ENCODE data around the gene ADNP. TPM values are rescaled to one million over a fixed set of nuclear protein-coding genes. Genes with fewer than 3 reads are reported as not detected.

ADNP gene
- total and polyA plus RNA-seq, 2 experiments from 2014 or later: 13.1 to 43.7 TPM

- peaks cover 98% of the 10 kb centered on the region for H4K20me1 ChIP-seq (ENCODE audit: insufficient read depth, poor library complexity, severe bottlenecking)
- DNase-seq (ENCODE audit: low spot score): no peak
- peaks cover 100% of the 10 kb centered on the region for H3K79me2 ChIP-seq
- peak overlapping the region; percentile 38 for H3K4me2 ChIP-seq
- no peaks in the 10 kb centered on the region for H3K36me3 ChIP-seq (replicated peaks; ENCODE audit: insufficient read depth, low read depth)
- H3K9me3 ChIP-seq (ENCODE audit: low read depth): no peaks in the 10 kb centered on the region
- H3K27ac ChIP-seq: peak overlapping the region; percentile 53
- 67% methylated on average over 3 of the region's 3 CpGs for WGBS (ENCODE audit: low lambda C conversion rate, missing lambda C conversion rate)
- TF ChIP-seq, protein P1, sequence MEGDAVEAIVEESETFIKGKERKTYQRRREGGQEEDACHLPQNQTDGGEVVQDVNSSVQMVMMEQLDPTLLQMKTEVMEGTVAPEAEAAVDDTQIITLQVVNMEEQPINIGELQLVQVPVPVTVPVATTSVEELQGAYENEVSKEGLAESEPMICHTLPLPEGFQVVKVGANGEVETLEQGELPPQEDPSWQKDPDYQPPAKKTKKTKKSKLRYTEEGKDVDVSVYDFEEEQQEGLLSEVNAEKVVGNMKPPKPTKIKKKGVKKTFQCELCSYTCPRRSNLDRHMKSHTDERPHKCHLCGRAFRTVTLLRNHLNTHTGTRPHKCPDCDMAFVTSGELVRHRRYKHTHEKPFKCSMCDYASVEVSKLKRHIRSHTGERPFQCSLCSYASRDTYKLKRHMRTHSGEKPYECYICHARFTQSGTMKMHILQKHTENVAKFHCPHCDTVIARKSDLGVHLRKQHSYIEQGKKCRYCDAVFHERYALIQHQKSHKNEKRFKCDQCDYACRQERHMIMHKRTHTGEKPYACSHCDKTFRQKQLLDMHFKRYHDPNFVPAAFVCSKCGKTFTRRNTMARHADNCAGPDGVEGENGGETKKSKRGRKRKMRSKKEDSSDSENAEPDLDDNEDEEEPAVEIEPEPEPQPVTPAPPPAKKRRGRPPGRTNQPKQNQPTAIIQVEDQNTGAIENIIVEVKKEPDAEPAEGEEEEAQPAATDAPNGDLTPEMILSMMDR (IDR thresholded peaks at IDR 0.05; ENCODE audit: poor library complexity): no peak
- no peak for TF ChIP-seq EZH2 (IDR thresholded peaks at IDR 0.05; ENCODE audit: borderline replicate concordance)
- no peak for TF ChIP-seq EZH2phosphoT487 (IDR thresholded peaks at IDR 0.05; ENCODE audit: low read depth, severe bottlenecking, unreplicated experiment)
- H2AFZ ChIP-seq: no peak overlapping the region
- H3K9me2 ChIP-seq (replicated peaks; ENCODE audit: insufficient read depth): no peaks in the 10 kb centered on the region
- H3K4me1 ChIP-seq (ENCODE audit: insufficient read depth): peaks cover 49% of the 10 kb centered on the region
- H3K4me3 ChIP-seq: no peak overlapping the region
- no peaks in the 10 kb centered on the region for H3K27me3 ChIP-seq
Measured at GRCh38 chr20:50911030-50911429, 20.2 kb downstream of the ADNP start.

DNA sequence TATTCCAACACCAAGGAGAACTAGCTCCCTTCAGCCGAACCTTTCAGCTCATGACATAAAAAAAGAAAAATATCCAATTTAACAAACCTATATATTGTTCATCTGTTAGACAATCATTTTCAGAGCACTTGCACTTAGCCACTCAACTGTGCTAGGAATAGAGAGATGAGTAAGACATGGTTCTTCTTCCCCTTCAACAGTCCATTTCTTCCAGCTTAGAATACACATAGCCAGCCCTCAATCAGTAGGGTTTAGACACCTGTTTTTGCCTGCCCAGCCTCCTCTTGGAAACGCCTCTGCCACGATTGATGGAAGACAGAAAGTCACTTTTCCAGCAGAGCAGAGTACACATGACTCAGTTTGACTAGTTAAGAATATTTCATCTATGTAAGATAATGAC lies 21.8 kb downstream of the ADNP start:
- WGBS (ENCODE audit: low lambda C conversion rate, missing lambda C conversion rate): 88% methylated on average over 3 of the region's 3 CpGs
- Histone ChIP-seq H3K4me2 (no peak overlapping the region), H3K36me3 (replicated peaks; ENCODE audit: insufficient read depth, low read depth) (no peaks in the 10 kb centered on the region), H3K27ac (no peak overlapping the region), H3K4me1 (ENCODE audit: insufficient read depth) (peaks cover 35% of the 10 kb centered on the region), H4K20me1 (ENCODE audit: insufficient read depth, poor library complexity, severe bottlenecking) (peaks cover 97% of the 10 kb centered on the region), H3K9me3 (ENCODE audit: low read depth) (no peaks in the 10 kb centered on the region), H3K27me3 (no peaks in the 10 kb centered on the region), H3K9me2 (replicated peaks; ENCODE audit: insufficient read depth) (no peaks in the 10 kb centered on the region), H3K79me2 (peaks cover 100% of the 10 kb centered on the region), H3K4me3 (no peak overlapping the region), H2AFZ (no peak overlapping the region)
- DNase-seq (ENCODE audit: low spot score): no peak
- TF ChIP-seq EZH2 (IDR thresholded peaks at IDR 0.05; ENCODE audit: borderline replicate concordance) (no peak), EZH2phosphoT487 (IDR thresholded peaks at IDR 0.05; ENCODE audit: low read depth, severe bottlenecking, unreplicated experiment) (no peak)
- TF ChIP-seq, protein P1 (IDR thresholded peaks at IDR 0.05; ENCODE audit: poor library complexity): no peak

DNA sequence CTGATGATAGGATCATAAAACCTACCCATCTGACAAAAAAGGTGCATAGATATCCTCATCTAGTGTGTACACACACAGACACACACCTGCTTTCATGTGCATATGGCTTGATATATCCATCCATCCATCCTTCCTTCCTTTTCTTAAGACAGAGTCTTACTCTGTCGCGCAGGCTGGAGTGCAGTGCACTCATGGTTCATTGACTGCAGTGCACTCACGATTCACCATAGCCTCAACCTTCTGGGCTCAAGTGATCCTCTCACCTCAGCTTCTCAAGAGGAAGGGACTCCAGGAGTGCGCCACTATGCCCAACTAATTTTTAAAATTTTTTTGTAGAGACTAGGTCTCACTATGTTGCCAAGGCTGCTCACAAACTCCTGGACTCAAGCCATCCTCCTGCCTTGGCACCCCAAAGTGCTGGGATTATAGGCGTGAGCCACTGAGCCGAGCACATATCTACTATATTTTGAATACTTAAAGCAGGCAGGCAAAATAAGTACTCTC lies 27.1 kb downstream of the ADNP start:
- Histone ChIP-seq H3K27me3 (no peaks in the 10 kb centered on the region), H2AFZ (no peak overlapping the region), H3K4me1 (ENCODE audit: insufficient read depth) (peaks cover 9% of the 10 kb centered on the region), H3K9me3 (ENCODE audit: low read depth) (no peaks in the 10 kb centered on the region), H3K36me3 (replicated peaks; ENCODE audit: insufficient read depth, low read depth) (no peaks in the 10 kb centered on the region), H3K4me3 (no peak overlapping the region), H3K79me2 (peaks cover 100% of the 10 kb centered on the region), H3K9me2 (replicated peaks; ENCODE audit: insufficient read depth) (no peaks in the 10 kb centered on the region), H4K20me1 (ENCODE audit: insufficient read depth, poor library complexity, severe bottlenecking) (peaks cover 95% of the 10 kb centered on the region), H3K27ac (no peak overlapping the region), H3K4me2 (no peak overlapping the region)
- 87% methylated on average over 6 of the region's 6 CpGs for WGBS (ENCODE audit: low lambda C conversion rate, missing lambda C conversion rate)
- TF ChIP-seq, protein P1 (IDR thresholded peaks at IDR 0.05; ENCODE audit: poor library complexity): no peak
- no peak for TF ChIP-seq EZH2phosphoT487 (IDR thresholded peaks at IDR 0.05; ENCODE audit: low read depth, severe bottlenecking, unreplicated experiment)
- no peak for TF ChIP-seq EZH2 (IDR thresholded peaks at IDR 0.05; ENCODE audit: borderline replicate concordance)
- DNase-seq (ENCODE audit: low spot score): no peak
